ENCODE results near the gene KRT4. TPM values are rescaled to one million over a fixed set of nuclear protein-coding genes. Genes with fewer than 3 reads are reported as not detected.

Gene KRT4
- total RNA-seq, 2 donors from 2014 or later = 0.52 TPM; not detected in 1

DNA sequence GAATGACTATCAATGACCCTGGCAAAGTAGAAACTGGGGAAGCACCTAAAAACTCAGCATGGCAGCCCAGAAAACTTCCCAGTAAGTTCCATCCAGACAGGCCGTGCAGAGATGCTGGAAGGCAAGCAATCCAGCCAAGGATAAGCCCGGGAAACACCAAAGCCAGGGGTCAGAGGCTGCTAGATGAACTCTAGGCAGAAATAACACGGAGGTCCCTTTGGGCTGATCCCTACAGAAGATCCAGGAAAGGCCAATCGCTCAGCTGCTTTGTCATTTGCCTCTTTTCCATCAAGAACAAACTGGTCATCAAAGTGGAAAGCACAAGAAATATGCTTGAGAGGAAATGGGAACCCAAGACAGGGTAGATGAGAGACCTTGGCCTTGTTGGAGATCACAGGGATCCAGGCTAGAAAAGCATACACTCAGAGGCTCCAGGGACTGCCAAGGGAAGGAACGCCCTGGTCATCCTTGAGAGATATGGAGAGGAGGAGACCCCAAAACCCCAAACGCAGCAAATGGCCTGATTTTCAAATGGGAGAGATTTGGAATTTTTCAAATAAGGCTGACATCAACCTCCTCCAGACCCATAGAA lies 13.7 kb upstream of the KRT4 start:
- TF ChIP-seq POLR2A (IDR thresholded peaks at IDR 0.05) = no peak
- no peaks in the 10 kb centered on the region for H3K27me3 ChIP-seq
- no peak overlapping the region for H3K4me3 ChIP-seq
- no peaks in the 10 kb centered on the region for H3K36me3 ChIP-seq (replicated peaks in 1 of 2; ENCODE audit: insufficient read depth in 1 of 2, low read depth in 2 of 2)
- no peaks in the 10 kb centered on the region for H3K4me1 ChIP-seq
- DNase-seq = no peak
- H3K27ac ChIP-seq = no peak overlapping the region
- WGBS, 2 donors = 70 to 71% methylated on average over 6 of the region's 6 CpGs
- intact Hi-C loops (cut with DNase I) = no loop called here
- ATAC-seq = no peak
- H3K9me3 ChIP-seq = no peaks in the 10 kb centered on the region

DNA sequence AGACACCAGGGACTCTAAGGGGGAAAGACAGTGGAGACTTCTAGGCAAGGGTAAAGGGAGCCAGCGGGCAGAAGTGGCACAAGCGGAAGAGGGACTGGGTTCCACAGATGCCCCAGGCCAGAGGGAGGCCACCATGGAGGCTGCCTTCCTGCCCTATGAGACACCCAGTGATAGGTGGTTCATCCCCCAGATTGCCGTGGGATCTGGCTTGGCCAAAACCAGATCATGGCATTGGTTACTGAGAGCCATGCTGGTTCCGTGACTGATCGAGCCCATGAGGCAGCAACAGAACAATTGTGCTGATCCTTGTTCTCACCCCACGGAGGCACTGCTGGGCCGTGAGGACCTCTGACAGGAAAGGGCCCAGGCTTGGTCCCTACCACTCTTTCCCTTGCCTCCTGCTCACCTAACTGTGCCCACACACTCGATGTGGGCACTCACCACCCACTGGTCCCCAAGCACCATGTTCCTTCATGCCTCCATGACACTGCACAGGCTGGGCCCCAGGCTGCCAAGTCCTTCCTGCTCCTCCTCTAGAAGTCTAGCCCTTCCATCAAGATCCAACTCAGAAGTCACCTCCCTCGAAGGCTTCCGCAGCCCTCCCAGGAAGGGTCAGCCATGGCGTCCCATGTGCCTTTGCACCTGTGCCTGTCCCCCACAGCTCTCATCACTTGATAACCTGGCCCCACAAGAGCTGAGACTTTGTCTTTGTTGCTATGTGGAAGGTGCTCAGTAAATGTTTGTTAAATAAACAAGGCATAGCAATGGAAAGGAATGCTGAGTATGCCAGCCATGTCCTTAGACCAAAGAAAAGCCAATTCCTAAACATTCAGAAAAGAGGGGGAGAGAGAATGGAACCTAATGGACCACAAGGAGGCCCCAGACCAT lies 12.9 kb upstream of the KRT4 start:
- 84 to 89% methylated on average over 10 to 11 of the region's 11 CpGs for WGBS, 2 donors
- intact Hi-C loops (cut with DNase I) = no loop called here
- H3K27me3 ChIP-seq = no peaks in the 10 kb centered on the region
- H3K36me3 ChIP-seq (replicated peaks in 1 of 2; ENCODE audit: insufficient read depth in 1 of 2, low read depth in 2 of 2) = no peaks in the 10 kb centered on the region
- ATAC-seq = no peak
- H3K4me1 ChIP-seq = no peaks in the 10 kb centered on the region
- no peak overlapping the region for H3K27ac ChIP-seq
- H3K9me3 ChIP-seq = no peaks in the 10 kb centered on the region
- TF ChIP-seq CTCF (IDR thresholded peaks at IDR 0.05) (no peak), POLR2A (IDR thresholded peaks at IDR 0.05) (no peak)
- DNase-seq = no peak
- no peak overlapping the region for H3K4me3 ChIP-seq

DNA sequence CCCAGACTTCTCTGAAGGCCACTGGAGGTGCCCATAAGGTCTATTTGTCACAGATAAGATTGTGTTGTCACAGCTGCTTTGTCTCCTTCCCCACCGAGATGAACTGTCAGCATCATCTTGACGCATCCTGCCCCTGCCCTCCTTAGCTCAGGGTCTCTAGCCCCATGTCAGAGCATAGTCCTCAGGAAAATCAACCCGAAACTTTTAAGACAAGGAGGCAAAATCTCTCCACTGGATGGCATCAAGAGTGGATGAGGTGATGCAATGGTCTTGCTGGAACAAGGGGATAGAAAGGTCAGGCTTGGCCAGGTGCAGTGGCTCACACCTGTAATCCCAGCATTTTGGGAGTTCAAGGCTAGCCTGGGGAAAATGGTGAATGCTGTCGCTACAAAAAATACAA lies 12.0 kb upstream of the KRT4 start:
- intact Hi-C loops (cut with DNase I) = no loop called here
- Histone ChIP-seq H3K27ac (no peak overlapping the region), H3K36me3 (replicated peaks in 1 of 2; ENCODE audit: insufficient read depth in 1 of 2, low read depth in 2 of 2) (no peaks in the 10 kb centered on the region), H3K27me3 (no peaks in the 10 kb centered on the region), H3K4me1 (no peaks in the 10 kb centered on the region), H3K9me3 (no peaks in the 10 kb centered on the region), H3K4me3 (no peak overlapping the region)
- DNase-seq (no peak), ATAC-seq (no peak)
- no peak for TF ChIP-seq CTCF (IDR thresholded peaks at IDR 0.05)
- TF ChIP-seq POLR2A (IDR thresholded peaks at IDR 0.05) = no peak
- 65 to 82% methylated on average over 4 of the region's 4 CpGs for WGBS, 2 donors

GRCh38 chr12:52824741-52825410 lies 11.0 kb upstream of the KRT4 start:
- no peaks in the 10 kb centered on the region for H3K9me3 ChIP-seq
- TF ChIP-seq POLR2A (IDR thresholded peaks at IDR 0.05) = no peak
- TF ChIP-seq CTCF (IDR thresholded peaks at IDR 0.05) = no peak
- H3K4me1 ChIP-seq = no peaks in the 10 kb centered on the region
- no peak overlapping the region for H3K4me3 ChIP-seq
- H3K27me3 ChIP-seq = no peaks in the 10 kb centered on the region
- intact Hi-C loops (cut with DNase I) = no loop called here
- no peak overlapping the region for H3K27ac ChIP-seq
- DNase-seq = no peak
- ATAC-seq = no peak
- WGBS, 2 donors = 74 to 86% methylated on average over 4 to 5 of the region's 5 CpGs
- no peaks in the 10 kb centered on the region for H3K36me3 ChIP-seq (replicated peaks in 1 of 2; ENCODE audit: insufficient read depth in 1 of 2, low read depth in 2 of 2)

DNA sequence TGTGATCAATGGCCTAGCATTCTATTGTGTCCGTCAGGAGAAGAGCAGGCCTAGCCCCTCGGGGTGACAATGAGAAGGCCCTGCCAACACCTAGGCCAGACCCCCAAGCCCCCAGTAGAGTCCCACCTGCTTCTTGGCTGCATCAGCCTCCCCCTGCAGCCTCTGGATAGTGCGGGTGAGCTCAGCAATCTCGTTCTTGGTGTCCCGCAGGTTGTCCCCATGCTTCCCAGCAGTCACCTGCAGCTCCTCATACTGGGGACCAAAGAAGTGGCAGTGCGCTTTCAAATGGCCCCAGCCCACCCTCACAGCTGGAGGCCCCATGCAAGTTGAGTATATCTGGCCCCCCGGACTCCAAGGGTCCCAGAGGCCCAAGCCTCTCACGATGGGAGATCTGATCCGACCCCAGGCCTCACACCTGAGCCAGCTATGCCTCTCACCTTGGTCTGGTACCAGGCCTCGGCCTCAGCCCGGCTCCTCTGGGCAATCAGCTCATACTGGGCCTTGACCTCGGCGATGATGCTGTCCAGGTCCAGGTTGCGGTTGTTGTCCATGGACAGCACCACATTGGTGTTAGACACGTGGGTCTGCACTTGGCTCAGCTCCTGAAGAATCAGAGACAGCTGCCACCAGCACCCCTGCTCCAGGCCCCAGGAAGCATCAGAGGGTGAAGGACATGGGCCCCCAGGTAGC lies 10.0 kb upstream of the KRT4 start:
- no peaks in the 10 kb centered on the region for H3K36me3 ChIP-seq (replicated peaks in 1 of 2; ENCODE audit: insufficient read depth in 1 of 2, low read depth in 2 of 2)
- no peaks in the 10 kb centered on the region for H3K9me3 ChIP-seq
- intact Hi-C loops (cut with DNase I) = no loop called here
- no peak overlapping the region for H3K4me3 ChIP-seq
- ATAC-seq = no peak
- 63 to 84% methylated on average over 2 to 15 of the region's 15 CpGs for WGBS, 2 donors
- H3K27me3 ChIP-seq = no peaks in the 10 kb centered on the region
- DNase-seq = no peak
- H3K4me1 ChIP-seq = no peaks in the 10 kb centered on the region
- TF ChIP-seq CTCF (IDR thresholded peaks at IDR 0.05) (no peak), POLR2A (IDR thresholded peaks at IDR 0.05) (no peak)
- H3K27ac ChIP-seq = no peak overlapping the region
